Esophagus squamous epithelium (tissue), 4 donors: ENCODE measurements around the gene MAGEH1.
"Not testable (repeated sequence)": the region's sequence is repeated elsewhere in the genome, so short reads cannot be mapped to it uniquely, and the experiment has no call there.

Experiments
- POLR2A ChIP-seq, 4 donors: fragments of 450-650 bp; IDR thresholded peaks; one replicate each; pipeline ENCODE4 v1.6.1; 2017; ENCODE audit warnings: antibody characterized with exemption in 4 of 4, mild to moderate bottlenecking in 4 of 4, moderate library complexity in 3 of 4
- TF ChIP-seq, protein P1 (sequence below), 6 experiments: fragments of 450-650 bp in 4 of 6; fragments of 200-600 bp in 2 of 6; sonication (generic) in 2 of 6; IDR thresholded peaks; one replicate each; pipeline ENCODE4 v1.5.1; 2016 to 2019; ENCODE audit warnings: antibody characterized with exemption in 6 of 6, mild to moderate bottlenecking in 4 of 6, moderate library complexity in 4 of 6

DNA sequence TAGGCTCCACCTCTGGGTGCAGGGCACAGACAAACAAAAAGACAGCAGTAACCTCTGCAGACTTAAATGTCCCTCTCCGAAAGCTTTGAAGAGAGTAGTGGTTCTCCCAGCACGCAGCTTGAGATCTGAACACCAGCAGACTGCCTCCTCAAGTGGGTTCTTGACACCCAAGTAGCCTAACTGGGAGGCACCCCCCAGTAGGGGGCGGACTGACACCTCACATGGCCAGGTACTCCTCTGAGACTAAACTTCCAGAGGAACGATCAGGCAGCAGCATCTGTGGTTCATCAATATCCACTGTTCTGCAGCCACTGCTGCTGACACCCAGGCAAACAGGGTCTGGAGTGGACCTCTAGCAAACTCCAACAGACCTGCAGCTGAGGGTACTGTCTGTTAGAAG, 24.8 kb upstream of the MAGEH1 start:
- TF ChIP-seq, protein P1, sequence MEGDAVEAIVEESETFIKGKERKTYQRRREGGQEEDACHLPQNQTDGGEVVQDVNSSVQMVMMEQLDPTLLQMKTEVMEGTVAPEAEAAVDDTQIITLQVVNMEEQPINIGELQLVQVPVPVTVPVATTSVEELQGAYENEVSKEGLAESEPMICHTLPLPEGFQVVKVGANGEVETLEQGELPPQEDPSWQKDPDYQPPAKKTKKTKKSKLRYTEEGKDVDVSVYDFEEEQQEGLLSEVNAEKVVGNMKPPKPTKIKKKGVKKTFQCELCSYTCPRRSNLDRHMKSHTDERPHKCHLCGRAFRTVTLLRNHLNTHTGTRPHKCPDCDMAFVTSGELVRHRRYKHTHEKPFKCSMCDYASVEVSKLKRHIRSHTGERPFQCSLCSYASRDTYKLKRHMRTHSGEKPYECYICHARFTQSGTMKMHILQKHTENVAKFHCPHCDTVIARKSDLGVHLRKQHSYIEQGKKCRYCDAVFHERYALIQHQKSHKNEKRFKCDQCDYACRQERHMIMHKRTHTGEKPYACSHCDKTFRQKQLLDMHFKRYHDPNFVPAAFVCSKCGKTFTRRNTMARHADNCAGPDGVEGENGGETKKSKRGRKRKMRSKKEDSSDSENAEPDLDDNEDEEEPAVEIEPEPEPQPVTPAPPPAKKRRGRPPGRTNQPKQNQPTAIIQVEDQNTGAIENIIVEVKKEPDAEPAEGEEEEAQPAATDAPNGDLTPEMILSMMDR (IDR thresholded peaks at IDR 0.05) = not testable (repeated sequence)
- not testable (repeated sequence) for TF ChIP-seq POLR2A (IDR thresholded peaks at IDR 0.05)
